Gastrocnemius medialis (tissue), 4 donors: ENCODE measurements around the gene EDEM3. TPM values are rescaled to one million over a fixed set of nuclear protein-coding genes. Genes with fewer than 3 reads are reported as not detected.
"Not testable (repeated sequence)": the region's sequence is repeated elsewhere in the genome, so short reads cannot be mapped to it uniquely, and the experiment has no call there.

Experiments used
- ATAC-seq, 2 donors: fragments of 150-250 bp; one replicate each; pipeline ENCODE4 v1.9.1; 2016
- DNase-seq, 2 donors: peaks; one replicate each; pipeline ENCODE4 v3.0.0-alpha.2; 2019
- H3K27ac ChIP-seq, 4 donors: fragments of 200-600 bp; sonication (generic); 1 replicate in 1 of 4; 2 replicates in 3 of 4; pipeline ENCODE4 v1.5.1; 2016 to 2018; ENCODE audit warnings: mild to moderate bottlenecking in 2 of 4, moderate library complexity in 1 of 4
- H3K27me3 ChIP-seq, 3 donors: fragments of 200-600 bp; sonication (generic) in 2 of 3; 1 replicate in 1 of 3; 2 replicates in 2 of 3; pipeline versions ENCODE4 v1.5.1 to v1.6.0; 2016 to 2019; ENCODE audit warnings: mild to moderate bottlenecking in 1 of 3, moderate library complexity in 1 of 3
- H3K36me3 ChIP-seq, 2 donors: fragments of 200-600 bp; sonication (generic) in 1 of 2; one replicate each; pipeline ENCODE4 v1.5.1; 2017 to 2018
- H3K4me1 ChIP-seq, 2 donors: fragments of 200-600 bp; sonication (generic) in 1 of 2; one replicate each; pipeline ENCODE4 v1.5.1; 2016 to 2017; ENCODE audit warnings: mild to moderate bottlenecking in 2 of 2
- H3K4me3 ChIP-seq, 4 donors: fragments of 200-600 bp; sonication (generic) in 3 of 4; 1 replicate in 1 of 4; 2 replicates in 3 of 4; pipeline ENCODE4 v1.5.1; 2016 to 2019; ENCODE audit warnings: mild to moderate bottlenecking in 2 of 4
- H3K9me3 ChIP-seq, 3 donors: fragments of 200-600 bp; sonication (generic) in 2 of 3; 1 replicate in 1 of 3; 2 replicates in 2 of 3; pipeline ENCODE4 v1.5.1; 2016 to 2019
- POLR2A ChIP-seq, 2 donors: fragments of 450-650 bp; IDR thresholded peaks; one replicate each; pipeline ENCODE4 v1.6.1; 2017; ENCODE audit warnings: antibody characterized with exemption in 2 of 2, mild to moderate bottlenecking in 2 of 2, moderate library complexity in 2 of 2
- in situ Hi-C, 4 donors: fragments of 200-750 bp; cut with MboI; loops; one replicate each; pipeline versions ENCODE4 v1.15.0 to v1.8.0; 2017; ENCODE audit warnings: low sequenced_read_pairs in 4 of 4
- intact Hi-C: fragments of 100-400 bp; cut with DNase I; formaldehyde crosslinking; loops from one replicate; pipeline ENCODE4 v1.15.1; 2023; ENCODE audit warnings: low total_unique reads
- total RNA-seq, 4 donors: library from RNA; depleted of rRNA; stranded (reverse); fragments of >200 nt; gene quantifications; one replicate each; pipeline versions ENCODE4 v1.1.0 to v1.2.3, GENCODE V29; 2016
- TF ChIP-seq, protein P1 (sequence below), 5 experiments: fragments of 450-650 bp in 3 of 5; fragments of 200-600 bp in 2 of 5; sonication (generic) in 2 of 5; IDR thresholded peaks in 4 of 5; conservative IDR thresholded peaks in 1 of 5; 1 replicate in 4 of 5; 2 replicates in 1 of 5; pipeline ENCODE4 v1.5.1; 2016 to 2019; ENCODE audit warnings: antibody characterized with exemption in 5 of 5, mild to moderate bottlenecking in 3 of 5, moderate library complexity in 3 of 5

The EDEM3 gene
- total RNA-seq, 4 donors from 2014 or later = 18.1 to 51.1 (median 31.9) TPM

DNA sequence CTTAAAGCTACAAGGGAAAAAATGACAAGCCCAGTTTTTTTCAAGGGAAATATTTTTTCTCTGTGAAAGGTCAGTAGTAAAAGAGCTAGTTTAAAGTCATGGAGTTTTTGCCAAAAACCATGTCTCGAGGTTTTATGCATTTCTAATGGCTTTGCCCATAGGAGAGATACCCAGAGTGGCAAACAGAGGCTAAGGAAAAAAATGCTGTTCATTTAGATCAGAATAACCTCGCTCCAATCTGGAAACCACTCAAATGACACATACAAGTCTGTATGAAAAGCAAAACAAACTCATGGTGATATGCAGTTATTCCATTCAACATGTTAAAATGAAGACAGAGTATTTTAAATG lies 36.9 kb upstream of the EDEM3 start:
- DNase-seq (no peak), ATAC-seq (no peak)
- peaks cover 19 to 22% of the 10 kb centered on the region in 2 donors for H3K4me1 ChIP-seq
- no peak for TF ChIP-seq POLR2A (IDR thresholded peaks at IDR 0.05)
- TF ChIP-seq, protein P1, sequence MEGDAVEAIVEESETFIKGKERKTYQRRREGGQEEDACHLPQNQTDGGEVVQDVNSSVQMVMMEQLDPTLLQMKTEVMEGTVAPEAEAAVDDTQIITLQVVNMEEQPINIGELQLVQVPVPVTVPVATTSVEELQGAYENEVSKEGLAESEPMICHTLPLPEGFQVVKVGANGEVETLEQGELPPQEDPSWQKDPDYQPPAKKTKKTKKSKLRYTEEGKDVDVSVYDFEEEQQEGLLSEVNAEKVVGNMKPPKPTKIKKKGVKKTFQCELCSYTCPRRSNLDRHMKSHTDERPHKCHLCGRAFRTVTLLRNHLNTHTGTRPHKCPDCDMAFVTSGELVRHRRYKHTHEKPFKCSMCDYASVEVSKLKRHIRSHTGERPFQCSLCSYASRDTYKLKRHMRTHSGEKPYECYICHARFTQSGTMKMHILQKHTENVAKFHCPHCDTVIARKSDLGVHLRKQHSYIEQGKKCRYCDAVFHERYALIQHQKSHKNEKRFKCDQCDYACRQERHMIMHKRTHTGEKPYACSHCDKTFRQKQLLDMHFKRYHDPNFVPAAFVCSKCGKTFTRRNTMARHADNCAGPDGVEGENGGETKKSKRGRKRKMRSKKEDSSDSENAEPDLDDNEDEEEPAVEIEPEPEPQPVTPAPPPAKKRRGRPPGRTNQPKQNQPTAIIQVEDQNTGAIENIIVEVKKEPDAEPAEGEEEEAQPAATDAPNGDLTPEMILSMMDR (IDR thresholded peaks at IDR 0.05 in 4 of 5, conservative IDR thresholded peaks at IDR 0.05 in 1 of 5) = no peak
- in situ Hi-C loops = no loop called here
- H3K27me3 ChIP-seq = no peaks in the 10 kb centered on the region
- no peak overlapping the region for H3K4me3 ChIP-seq
- intact Hi-C loops = no loop called here
- peak overlapping the region; percentile 83 to 91 (median 87) for H3K27ac ChIP-seq
- H3K9me3 ChIP-seq = no peaks in the 10 kb centered on the region
- H3K36me3 ChIP-seq = peaks cover 0 to 4% of the 10 kb centered on the region in 2 donors

DNA sequence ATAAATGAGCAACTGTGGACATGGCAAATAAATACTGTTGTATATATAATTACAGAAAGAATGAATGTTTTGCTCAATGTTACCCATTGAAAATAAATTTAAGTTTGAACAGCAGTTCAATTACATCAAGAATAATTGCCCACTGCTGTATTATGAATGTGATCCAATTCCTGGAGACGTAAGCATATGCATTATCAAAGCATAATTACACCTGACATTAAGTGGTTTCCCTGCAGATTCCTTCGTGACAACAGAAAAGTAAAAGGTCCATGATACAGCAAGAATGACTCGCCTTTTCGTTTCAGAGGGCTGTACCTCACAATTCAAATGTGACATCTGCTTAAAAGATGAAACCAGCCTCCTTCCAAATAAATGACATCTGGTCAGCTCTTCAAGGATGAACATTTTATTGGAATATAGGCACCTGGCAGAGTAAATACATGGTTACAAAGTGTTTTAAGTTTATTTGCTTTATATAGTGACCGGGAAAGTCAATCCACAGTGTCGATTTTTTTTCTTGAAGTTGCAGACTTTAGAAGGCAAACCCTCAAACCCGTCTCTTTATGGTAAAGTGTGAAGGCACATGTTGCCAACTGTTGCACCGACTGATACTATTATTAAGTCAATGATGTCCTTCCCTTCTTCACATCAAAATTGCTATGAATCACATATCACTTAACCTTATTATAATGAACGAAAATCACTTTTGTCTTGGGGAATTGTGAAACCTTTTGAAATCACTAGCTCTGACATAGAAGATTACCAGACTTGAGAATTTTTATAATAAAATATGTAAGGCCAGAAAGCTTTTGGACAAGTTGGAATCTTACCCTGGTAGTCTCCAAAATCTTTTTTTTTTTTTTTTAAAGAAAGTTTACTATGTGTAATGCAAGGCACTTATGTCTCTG lies 36.2 kb upstream of the EDEM3 start:
- DNase-seq (no peak), ATAC-seq (no peak)
- no peaks in the 10 kb centered on the region for H3K27me3 ChIP-seq
- H3K9me3 ChIP-seq = no peaks in the 10 kb centered on the region
- H3K4me3 ChIP-seq = no peak overlapping the region
- H3K4me1 ChIP-seq = peaks cover 19 to 22% of the 10 kb centered on the region in 2 donors
- H3K27ac ChIP-seq = peak overlapping the region in 2 of 4 donors; percentile 86 to 88
- intact Hi-C loops = no loop called here
- H3K36me3 ChIP-seq = peaks cover 0 to 4% of the 10 kb centered on the region in 2 donors
- no peak for TF ChIP-seq POLR2A (IDR thresholded peaks at IDR 0.05)
- TF ChIP-seq, protein P1 (IDR thresholded peaks at IDR 0.05 in 4 of 5, conservative IDR thresholded peaks at IDR 0.05 in 1 of 5) = no peak
- in situ Hi-C loops = no loop called here

DNA sequence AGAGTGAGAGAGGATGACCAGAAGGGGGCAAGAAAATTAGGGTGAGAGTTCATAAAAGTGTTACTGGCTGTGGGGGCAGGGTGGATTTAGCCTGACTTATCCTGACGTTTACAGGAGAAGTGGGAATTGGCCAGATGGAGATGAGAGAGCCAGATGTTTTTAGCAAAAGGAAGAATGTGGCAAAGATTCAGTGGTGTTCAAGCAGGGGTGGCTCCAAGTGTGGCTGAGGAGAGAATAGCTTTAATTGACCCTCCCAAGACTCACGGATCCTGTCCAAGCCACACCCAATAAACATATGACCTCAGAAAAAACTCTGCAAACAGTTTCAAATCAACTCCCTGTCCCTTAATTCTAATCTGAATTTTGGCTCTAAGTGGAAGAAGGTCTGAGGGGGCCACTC lies 35.2 kb upstream of the EDEM3 start:
- in situ Hi-C loops = no loop called here
- H3K36me3 ChIP-seq = no peaks in the 10 kb centered on the region
- no peak overlapping the region for H3K27ac ChIP-seq
- peaks cover 19 to 22% of the 10 kb centered on the region in 2 donors for H3K4me1 ChIP-seq
- intact Hi-C loops = no loop called here
- H3K9me3 ChIP-seq = no peaks in the 10 kb centered on the region
- ATAC-seq (no peak), DNase-seq (no peak)
- no peaks in the 10 kb centered on the region for H3K27me3 ChIP-seq
- TF ChIP-seq, protein P1 (IDR thresholded peaks at IDR 0.05 in 4 of 5, conservative IDR thresholded peaks at IDR 0.05 in 1 of 5) = no peak
- no peak for TF ChIP-seq POLR2A (IDR thresholded peaks at IDR 0.05)
- H3K4me3 ChIP-seq = no peak overlapping the region

DNA sequence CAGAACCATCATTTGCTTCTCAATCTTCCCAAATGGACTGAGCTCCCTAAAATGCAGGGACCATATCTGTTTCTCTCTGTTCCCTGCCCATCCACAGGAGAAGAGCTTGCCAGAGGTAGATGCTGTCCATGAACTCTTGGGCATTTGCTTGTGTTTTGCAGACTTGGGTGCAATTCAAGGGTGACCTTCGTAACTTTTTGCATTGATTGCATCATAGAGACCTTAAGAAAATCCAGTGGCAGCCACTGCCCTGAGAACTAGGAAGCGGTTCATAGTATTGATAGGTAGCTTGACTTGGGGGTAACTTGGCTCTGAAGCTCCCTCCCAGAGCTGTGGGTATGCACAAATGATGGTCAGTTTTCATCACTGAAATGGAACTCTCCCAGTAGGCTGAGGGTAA lies 34.3 kb upstream of the EDEM3 start:
- Histone ChIP-seq H3K27ac (no peak overlapping the region), H3K4me1 (peaks cover 19 to 22% of the 10 kb centered on the region in 2 donors), H3K27me3 (no peaks in the 10 kb centered on the region), H3K9me3 (no peaks in the 10 kb centered on the region), H3K4me3 (no peak overlapping the region), H3K36me3 (no peaks in the 10 kb centered on the region)
- no peak for ATAC-seq
- in situ Hi-C loops (no loop called here), intact Hi-C loops (no loop called here)
- TF ChIP-seq POLR2A (IDR thresholded peaks at IDR 0.05) = no peak
- DNase-seq = no peak

DNA sequence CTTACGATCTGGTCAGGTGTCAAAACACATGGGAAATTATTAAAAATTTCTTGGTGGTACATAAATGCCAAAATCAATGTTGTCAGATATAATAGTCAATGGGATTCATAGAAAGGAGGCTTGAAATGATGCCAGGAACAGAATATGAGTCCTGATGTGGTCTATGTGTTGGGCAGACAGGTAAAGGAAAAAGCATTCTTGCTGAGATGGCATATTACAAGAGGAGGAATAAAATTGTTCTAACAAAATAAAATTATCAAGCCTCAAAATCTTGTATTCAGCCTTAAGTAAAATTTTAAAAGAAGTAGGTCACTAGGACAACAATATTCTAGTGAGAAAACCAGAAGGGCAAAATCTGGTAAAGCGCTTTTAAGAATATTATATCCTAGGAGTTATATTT lies 30.9 kb upstream of the EDEM3 start:
- in situ Hi-C loops = no loop called here
- TF ChIP-seq, protein P1 (IDR thresholded peaks at IDR 0.05 in 4 of 5, conservative IDR thresholded peaks at IDR 0.05 in 1 of 5) = no peak
- TF ChIP-seq POLR2A (IDR thresholded peaks at IDR 0.05) = no peak

DNA sequence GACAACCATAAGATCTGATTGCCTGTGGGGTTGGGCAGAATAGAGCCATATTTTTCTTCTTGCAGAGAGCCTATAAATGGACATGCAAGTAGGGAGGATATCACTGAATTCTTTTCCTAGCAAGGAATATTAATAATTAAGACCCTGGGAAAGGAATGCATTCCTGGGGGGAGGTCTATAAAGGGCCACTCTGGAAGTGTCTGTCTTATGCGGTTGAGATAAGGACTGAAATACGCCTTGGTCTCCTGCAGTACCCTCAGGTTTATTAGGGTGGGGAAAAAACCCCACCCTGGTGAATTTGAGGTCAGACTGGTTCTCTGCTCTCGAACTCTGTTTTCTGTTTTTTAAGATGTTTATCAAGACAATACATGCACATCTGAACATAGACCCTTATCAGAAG lies 29.1 kb upstream of the EDEM3 start:
- H3K36me3 ChIP-seq, H3K27ac ChIP-seq, H3K4me1 ChIP-seq, H3K27me3 ChIP-seq, ATAC-seq, intact Hi-C loops, H3K9me3 ChIP-seq, in situ Hi-C loops, DNase-seq, H3K4me3 ChIP-seq: not testable (repeated sequence)

More for the DNA sequence above, 30.9 kb upstream of the EDEM3 start:
- no peak for DNase-seq
- no peak overlapping the region for H3K4me3 ChIP-seq
- no peaks in the 10 kb centered on the region for H3K27me3 ChIP-seq
- H3K9me3 ChIP-seq = peaks cover 0 to 6% (median 0%) of the 10 kb centered on the region in 3 donors
- intact Hi-C loops = no loop called here
- H3K36me3 ChIP-seq = no peaks in the 10 kb centered on the region
- no peak for ATAC-seq
- no peak overlapping the region for H3K27ac ChIP-seq
- H3K4me1 ChIP-seq = no peaks in the 10 kb centered on the region
